Measurements from ENCODE around the gene CACNB2.

DNA sequence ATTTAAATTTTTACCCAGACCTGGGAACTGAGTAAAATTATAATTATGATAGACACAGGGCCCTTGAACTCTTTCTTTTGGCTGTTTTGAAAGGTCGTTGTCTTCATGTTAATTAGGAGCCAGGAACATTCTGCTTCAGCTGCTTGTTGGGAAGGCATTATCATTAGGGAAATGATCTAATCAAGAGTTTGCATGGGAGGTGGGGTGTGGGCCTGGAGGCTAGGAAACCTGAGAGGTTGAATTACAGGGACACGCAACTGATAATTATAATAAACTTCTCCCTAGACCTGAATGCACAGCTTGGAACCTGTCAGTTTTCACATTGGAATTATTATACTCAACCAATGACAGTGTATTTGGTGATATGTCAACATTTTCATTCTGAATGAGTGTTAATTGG is 237.7 kb downstream of the CACNB2 start:
- TF ChIP-seq, protein P1, sequence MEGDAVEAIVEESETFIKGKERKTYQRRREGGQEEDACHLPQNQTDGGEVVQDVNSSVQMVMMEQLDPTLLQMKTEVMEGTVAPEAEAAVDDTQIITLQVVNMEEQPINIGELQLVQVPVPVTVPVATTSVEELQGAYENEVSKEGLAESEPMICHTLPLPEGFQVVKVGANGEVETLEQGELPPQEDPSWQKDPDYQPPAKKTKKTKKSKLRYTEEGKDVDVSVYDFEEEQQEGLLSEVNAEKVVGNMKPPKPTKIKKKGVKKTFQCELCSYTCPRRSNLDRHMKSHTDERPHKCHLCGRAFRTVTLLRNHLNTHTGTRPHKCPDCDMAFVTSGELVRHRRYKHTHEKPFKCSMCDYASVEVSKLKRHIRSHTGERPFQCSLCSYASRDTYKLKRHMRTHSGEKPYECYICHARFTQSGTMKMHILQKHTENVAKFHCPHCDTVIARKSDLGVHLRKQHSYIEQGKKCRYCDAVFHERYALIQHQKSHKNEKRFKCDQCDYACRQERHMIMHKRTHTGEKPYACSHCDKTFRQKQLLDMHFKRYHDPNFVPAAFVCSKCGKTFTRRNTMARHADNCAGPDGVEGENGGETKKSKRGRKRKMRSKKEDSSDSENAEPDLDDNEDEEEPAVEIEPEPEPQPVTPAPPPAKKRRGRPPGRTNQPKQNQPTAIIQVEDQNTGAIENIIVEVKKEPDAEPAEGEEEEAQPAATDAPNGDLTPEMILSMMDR (IDR thresholded peaks at IDR 0.05), result no peak
- TF ChIP-seq, protein P2, sequence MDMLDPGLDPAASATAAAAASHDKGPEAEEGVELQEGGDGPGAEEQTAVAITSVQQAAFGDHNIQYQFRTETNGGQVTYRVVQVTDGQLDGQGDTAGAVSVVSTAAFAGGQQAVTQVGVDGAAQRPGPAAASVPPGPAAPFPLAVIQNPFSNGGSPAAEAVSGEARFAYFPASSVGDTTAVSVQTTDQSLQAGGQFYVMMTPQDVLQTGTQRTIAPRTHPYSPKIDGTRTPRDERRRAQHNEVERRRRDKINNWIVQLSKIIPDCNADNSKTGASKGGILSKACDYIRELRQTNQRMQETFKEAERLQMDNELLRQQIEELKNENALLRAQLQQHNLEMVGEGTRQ (IDR thresholded peaks at IDR 0.05), result no peak
- TF ChIP-seq, protein P3, sequence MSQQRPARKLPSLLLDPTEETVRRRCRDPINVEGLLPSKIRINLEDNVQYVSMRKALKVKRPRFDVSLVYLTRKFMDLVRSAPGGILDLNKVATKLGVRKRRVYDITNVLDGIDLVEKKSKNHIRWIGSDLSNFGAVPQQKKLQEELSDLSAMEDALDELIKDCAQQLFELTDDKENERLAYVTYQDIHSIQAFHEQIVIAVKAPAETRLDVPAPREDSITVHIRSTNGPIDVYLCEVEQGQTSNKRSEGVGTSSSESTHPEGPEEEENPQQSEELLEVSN (IDR thresholded peaks at IDR 0.05; ENCODE audit: borderline replicate concordance, low read depth), result no peak
- TF ChIP-seq HOXA7 (CRISPR knock-in tag; IDR thresholded peaks at IDR 0.05) (no peak), CHD2 (IDR thresholded peaks at IDR 0.05; ENCODE audit: low read length, partially characterized antibody) (no peak), CEBPB (IDR thresholded peaks at IDR 0.05) (no peak), ZSCAN20 (CRISPR knock-in tag; IDR thresholded peaks at IDR 0.05) (no peak), EP300 (IDR thresholded peaks at IDR 0.05) (no peak), POLR2A (IDR thresholded peaks at IDR 0.05; ENCODE audit: low read length) (no peak)
- TF ChIP-seq, protein P4, sequence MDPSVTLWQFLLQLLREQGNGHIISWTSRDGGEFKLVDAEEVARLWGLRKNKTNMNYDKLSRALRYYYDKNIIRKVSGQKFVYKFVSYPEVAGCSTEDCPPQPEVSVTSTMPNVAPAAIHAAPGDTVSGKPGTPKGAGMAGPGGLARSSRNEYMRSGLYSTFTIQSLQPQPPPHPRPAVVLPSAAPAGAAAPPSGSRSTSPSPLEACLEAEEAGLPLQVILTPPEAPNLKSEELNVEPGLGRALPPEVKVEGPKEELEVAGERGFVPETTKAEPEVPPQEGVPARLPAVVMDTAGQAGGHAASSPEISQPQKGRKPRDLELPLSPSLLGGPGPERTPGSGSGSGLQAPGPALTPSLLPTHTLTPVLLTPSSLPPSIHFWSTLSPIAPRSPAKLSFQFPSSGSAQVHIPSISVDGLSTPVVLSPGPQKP (IDR thresholded peaks at IDR 0.05; ENCODE audit: low read depth, low read length), result no peak
- TF ChIP-seq, protein P5, sequence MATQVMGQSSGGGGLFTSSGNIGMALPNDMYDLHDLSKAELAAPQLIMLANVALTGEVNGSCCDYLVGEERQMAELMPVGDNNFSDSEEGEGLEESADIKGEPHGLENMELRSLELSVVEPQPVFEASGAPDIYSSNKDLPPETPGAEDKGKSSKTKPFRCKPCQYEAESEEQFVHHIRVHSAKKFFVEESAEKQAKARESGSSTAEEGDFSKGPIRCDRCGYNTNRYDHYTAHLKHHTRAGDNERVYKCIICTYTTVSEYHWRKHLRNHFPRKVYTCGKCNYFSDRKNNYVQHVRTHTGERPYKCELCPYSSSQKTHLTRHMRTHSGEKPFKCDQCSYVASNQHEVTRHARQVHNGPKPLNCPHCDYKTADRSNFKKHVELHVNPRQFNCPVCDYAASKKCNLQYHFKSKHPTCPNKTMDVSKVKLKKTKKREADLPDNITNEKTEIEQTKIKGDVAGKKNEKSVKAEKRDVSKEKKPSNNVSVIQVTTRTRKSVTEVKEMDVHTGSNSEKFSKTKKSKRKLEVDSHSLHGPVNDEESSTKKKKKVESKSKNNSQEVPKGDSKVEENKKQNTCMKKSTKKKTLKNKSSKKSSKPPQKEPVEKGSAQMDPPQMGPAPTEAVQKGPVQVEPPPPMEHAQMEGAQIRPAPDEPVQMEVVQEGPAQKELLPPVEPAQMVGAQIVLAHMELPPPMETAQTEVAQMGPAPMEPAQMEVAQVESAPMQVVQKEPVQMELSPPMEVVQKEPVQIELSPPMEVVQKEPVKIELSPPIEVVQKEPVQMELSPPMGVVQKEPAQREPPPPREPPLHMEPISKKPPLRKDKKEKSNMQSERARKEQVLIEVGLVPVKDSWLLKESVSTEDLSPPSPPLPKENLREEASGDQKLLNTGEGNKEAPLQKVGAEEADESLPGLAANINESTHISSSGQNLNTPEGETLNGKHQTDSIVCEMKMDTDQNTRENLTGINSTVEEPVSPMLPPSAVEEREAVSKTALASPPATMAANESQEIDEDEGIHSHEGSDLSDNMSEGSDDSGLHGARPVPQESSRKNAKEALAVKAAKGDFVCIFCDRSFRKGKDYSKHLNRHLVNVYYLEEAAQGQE (IDR thresholded peaks at IDR 0.05), result no peak
- TF ChIP-seq, protein P6, sequence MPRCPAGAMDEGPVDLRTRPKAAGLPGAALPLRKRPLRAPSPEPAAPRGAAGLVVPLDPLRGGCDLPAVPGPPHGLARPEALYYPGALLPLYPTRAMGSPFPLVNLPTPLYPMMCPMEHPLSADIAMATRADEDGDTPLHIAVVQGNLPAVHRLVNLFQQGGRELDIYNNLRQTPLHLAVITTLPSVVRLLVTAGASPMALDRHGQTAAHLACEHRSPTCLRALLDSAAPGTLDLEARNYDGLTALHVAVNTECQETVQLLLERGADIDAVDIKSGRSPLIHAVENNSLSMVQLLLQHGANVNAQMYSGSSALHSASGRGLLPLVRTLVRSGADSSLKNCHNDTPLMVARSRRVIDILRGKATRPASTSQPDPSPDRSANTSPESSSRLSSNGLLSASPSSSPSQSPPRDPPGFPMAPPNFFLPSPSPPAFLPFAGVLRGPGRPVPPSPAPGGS (IDR thresholded peaks at IDR 0.05), result no peak

Measured in A549 (cell line).